ENCODE measurements around the gene NTF4.

The NTF4 gene

DNA sequence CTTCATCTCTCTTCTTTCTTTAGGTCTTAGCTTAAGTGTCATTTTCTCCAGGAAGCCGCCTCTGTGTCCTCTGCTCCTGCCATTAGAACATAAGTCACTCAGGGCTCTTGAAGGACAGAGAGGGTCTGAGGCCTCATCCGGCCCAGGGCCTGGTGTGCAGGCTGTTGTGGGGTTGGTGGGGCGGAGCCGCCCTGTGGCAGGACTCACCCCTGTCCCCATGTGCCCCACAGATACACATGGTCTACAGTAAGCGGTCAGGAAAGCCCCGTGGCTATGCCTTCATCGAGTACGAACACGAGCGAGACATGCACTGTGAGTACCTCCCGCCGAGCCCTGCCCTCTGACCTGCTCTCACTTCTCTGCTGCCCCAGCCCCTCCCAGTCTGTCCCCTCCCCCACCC, 36.5 kb upstream of the NTF4 start:
- no peak for DNase-seq
- TF ChIP-seq POLR2A (IDR thresholded peaks at IDR 0.05; ENCODE audit: low read length) (no peak), GATA1 (IDR thresholded peaks at IDR 0.05; ENCODE audit: low read depth, low read length) (no peak)

DNA sequence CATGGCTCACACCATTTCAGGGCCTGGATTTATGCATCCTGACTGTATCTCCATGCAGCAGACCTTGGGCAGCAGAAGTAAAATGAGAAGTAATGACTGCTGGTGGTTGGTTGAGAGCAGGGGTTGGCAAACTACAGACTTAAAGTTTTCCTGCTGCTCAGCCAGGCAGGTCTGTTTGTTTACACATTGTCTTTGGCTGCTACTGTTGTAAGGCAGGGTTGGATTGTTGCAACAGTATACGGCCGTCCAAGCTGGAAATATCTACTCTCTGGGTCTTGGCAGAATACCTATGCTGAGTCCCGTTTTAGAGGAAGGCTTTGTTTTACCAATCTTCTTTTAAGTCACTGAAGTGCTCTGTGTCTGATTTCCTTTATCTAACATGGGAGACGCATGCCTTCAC, 34.2 kb upstream of the NTF4 start:
- DNase-seq, result no peak
- TF ChIP-seq POLR2A (IDR thresholded peaks at IDR 0.05; ENCODE audit: low read length) (no peak), GATA1 (IDR thresholded peaks at IDR 0.05; ENCODE audit: low read depth, low read length) (no peak)

DNA sequence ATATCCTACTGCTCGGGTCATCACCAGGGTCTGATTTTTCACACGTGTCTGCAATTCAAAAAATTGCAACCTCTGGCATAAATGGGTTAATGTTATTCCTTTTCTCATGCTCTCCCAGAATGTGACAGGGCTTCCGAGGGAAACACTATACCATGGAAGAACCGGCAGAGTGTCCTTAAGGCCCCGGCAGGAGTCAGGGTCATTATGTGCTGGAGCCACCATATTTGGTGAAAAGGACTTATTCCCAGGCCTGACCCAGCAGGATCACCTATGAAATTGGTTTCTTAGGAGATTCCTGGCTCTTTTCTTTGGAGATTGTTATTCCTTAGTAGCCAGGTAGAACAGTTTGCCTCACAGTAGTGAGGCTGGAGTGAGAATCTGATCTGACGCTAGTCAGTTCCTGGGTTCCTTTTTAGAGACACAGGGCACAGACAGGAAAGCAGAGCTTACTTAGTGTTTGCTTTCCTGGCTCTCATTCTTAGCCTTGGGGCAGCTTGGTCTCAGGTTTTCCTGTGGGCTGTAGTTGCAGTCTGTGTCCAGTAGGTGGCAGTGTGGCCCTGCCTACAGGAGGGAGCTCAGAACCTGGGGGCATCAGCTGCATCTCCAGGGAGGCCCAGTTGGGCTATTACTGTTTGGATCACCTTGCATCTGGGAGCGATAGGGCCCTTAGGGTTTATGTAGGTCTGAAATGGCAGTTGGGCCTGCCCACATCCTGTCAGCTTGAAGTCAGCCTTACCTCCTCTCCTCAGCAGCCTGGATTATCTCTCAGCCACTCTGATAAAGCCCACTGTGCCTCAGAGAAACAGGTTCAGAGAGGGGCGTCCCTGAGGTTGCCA, 33.1 kb upstream of the NTF4 start:
- TF ChIP-seq POLR2A (IDR thresholded peaks at IDR 0.05; ENCODE audit: low read length), result no peak
- TF ChIP-seq GATA1 (IDR thresholded peaks at IDR 0.05; ENCODE audit: low read depth, low read length), result no peak
- peak; percentile 77 to 89 for DNase-seq

DNA sequence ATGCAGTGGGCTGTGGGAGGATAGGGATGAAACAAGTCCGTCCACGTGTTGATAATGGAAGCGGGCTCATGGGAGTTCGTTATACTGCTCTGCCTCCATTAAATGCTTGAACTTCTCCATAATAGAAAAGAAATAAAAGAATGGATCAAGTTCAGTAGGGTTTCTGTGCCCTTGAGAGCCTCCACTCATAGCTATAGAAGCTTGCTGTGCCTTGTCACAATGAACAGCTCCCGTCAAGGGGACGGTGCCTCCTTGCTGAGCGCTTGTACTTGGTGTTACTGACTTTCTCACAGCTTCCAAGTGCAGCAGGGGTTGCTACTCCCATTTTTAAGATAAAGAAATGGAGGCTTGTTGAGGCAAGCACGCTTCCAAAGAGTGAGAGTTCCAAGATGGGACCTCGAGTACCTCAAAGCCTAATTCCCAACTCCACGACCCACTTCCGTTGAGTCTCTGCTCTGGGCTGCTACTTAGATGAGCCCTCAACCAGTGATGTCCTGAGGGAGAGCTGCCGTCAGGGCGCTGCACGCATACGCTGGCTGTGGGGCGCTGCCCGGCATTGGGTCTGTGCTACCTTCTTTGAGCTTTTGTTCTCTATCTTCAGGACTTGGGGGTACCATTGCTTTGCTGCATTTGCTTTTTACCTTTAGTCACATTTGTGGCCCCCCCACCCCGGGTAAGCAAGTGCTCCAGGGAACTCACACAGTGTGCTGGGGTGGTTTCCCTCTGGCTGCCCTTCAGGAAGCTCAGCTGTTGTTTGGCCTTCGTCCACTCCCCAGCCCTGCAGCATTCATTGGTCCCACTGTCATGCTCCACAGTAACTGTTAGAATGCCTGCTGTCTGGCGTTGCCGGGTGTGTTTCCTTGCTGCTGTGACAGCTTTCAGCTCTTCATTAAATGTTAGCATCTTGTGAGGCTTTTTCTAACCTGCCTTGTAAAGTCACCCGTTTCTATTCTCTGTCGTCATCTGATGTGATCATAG, 30.2 kb upstream of the NTF4 start:
- TF ChIP-seq GATA1 (IDR thresholded peaks at IDR 0.05; ENCODE audit: low read depth, low read length), result no peak
- no peak for TF ChIP-seq POLR2A (IDR thresholded peaks at IDR 0.05; ENCODE audit: low read length)
- DNase-seq, result no peak

DNA sequence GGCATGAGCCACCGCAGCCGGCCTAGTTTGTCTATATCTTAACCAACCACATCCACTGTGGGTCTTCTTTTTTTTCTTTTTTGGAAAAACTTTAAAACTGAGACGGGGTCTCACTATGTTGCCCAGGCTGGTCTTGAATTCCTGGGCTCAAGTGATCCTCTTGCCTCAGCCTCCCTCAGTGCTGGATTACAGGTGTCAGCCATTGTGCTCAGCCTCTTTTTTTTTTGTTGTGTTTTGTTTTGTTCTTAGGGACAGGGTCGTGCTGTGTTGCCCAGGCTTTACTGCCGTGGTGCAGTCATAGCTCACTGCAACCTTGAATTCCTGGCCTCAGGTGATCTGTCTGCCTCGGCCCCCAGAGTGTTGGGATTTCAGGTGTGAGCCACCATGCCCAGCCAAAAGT, 28.1 kb upstream of the NTF4 start:
- TF ChIP-seq POLR2A (IDR thresholded peaks at IDR 0.05; ENCODE audit: low read length) (no peak), GATA1 (IDR thresholded peaks at IDR 0.05; ENCODE audit: low read depth, low read length) (no peak)

DNA sequence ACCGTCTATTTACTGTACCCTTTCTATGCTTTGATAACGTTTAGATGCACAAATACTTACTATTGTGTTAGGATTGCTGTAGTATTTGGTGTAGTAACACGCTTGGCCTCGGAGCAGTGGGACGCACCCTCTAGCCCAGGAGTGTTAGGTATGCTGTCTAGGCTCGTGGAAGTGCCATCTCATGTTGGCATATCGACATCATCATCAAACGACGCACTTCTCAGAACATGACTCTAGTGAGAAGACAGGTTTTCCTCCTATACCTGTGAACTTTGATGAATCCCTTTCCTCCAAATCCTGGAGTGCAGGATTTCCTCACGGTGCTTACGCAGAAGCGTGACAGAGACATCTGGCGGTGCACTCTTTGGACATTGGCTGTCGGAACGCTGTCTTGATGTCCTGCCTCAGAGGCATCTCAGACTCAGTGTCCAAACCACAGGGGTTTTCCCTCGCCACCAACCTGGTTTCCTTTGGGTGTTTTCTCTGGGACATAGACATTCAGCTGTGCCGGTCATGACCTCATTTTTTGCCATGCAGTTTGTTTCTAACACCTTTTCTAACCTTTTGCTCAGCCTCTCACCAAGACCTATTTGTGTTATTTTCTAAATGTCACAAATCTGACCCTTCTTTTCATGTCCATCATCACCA, 26.9 kb upstream of the NTF4 start:
- no peak for DNase-seq

More for the DNA sequence above, 28.1 kb upstream of the NTF4 start:
- no peak for DNase-seq

DNA sequence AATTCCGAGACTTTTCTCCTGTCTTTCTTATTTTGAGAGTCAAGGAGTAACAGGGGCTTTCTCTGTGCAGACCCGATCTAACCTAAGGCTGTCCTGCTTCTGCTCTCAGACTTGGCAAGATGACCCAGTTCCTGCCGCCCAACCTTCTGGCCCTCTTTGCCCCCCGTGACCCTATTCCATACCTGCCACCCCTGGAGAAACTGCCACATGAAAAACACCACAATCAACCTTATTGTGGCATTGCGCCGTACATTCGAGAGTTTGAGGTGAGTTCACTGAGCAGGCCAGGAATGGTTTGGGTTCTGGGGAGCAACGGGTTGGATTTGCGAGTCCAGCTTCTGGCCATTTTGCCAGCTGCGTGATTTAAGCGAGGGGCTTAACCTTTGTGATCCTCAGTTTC, 21.7 kb upstream of the NTF4 start:
- TF ChIP-seq GATA1 (IDR thresholded peaks at IDR 0.05; ENCODE audit: low read depth, low read length) (no peak), POLR2A (IDR thresholded peaks at IDR 0.05; ENCODE audit: low read length) (no peak)
- no peak for DNase-seq

More for the DNA sequence above, 26.9 kb upstream of the NTF4 start:
- TF ChIP-seq POLR2A (IDR thresholded peaks at IDR 0.05; ENCODE audit: low read length), result no peak
- no peak for TF ChIP-seq GATA1 (IDR thresholded peaks at IDR 0.05; ENCODE audit: low read depth, low read length)

DNA sequence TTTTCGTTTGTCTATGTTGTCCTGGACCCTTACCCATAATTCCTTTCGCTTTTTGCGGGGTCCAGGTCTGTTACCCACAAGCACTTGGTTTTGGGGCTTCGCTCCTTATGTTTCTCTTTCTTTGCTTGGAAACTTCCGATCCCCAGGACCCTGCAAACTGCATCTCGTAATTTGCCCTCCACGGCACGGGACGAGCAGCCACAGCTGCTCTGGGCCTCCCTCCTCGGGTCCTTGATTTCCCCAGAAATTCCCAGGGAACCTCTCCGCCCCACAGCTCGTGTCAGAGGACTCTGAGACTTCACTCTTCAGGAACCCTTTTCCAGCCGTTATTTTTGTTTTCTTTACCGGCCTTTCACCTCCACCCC, 21.2 kb upstream of the NTF4 start:
- DNase-seq, result no peak
- TF ChIP-seq POLR2A (IDR thresholded peaks at IDR 0.05; ENCODE audit: low read length) (no peak), GATA1 (IDR thresholded peaks at IDR 0.05; ENCODE audit: low read depth, low read length) (no peak)

DNA sequence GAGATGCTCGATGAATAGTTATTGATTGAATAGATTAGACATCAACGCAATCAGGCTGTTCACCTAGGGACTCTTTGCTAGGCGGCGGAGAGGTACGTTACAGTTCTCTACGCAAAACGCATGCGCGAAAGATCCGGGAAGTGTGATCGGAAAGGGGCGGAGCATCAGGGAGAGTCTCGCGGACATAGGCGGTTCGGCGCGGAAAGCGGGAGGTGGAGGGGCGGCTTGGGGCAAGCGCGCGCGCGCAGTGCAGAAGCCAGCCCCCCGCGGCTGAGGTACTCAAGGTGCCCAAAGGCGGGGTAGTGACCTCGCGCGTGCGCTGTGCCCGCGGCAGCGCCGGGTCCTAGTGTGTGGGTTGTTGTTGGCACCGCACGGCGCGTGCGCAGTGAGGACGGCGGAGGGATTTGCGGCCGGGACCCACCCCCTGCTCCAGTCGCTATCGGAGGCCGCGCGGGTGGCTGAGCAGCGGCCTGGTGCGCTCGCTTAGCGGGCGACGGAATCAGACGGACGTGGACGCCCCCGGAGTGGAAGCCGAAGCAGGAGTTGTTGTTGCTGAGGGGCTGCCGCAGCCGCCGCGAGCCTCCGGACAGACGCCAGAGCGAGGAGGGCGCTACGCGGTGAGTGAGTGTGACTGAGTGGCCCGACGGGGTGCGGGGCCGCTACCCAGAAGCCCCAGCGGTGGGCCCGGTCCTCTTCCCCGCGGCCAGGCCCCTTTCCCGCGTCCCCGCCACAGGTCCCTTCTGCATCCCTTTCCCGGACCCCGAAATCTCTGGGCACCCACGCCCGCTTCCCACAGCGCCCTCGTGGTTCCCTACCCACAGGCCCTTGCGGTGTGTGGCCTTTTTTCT, 20.6 kb upstream of the NTF4 start, which contains the start of gene SNRNP70:
SNRNP70 (plus strand) TSS at position 432 of the 848 bp plus-strand sequence. CDS start 964 bp downstream, outside the sequence.
- peak; percentile 99 for DNase-seq
- TF ChIP-seq GATA1 (IDR thresholded peaks at IDR 0.05; ENCODE audit: low read depth, low read length) (no peak), POLR2A (IDR thresholded peaks at IDR 0.05; ENCODE audit: low read length) (peak; percentile 96)

DNA sequence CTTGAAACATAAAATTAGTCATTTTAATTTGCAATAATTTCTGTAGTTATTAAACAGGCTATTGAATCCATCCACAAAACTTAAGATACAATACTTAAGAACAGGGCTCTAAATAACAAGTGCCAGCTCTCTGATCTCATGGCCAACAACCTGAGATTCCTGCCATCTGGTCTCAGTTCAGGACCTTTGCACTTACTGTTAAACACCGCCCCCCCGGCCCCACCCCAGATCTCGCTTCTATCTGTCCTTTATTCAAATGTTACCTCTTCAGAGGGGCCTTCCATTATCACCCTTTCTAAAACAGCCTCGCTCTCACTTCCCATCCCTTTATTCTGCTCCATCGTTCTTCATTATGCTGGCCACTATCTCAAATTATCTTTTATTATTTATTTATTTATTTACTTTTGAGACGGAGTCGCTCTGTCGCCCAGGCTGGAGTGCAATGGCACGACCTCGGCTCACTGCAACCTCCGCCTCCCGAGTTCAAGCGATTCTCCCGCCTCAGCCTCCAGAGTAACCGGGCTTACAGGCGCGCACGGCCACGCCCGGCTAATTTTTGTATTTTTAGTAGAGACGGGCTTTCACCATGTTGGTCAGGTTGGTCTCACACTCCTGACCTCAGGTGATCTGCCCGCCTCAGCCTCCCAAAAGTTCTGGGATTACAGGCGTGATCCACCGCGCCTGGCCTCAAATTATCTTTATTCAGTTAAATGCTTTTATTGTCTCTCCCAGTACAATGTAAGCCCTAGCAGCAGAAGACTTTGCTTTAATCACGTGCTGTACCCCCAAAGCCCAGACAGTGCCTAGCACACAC, 19.8 kb upstream of the NTF4 start:
- TF ChIP-seq GATA1 (IDR thresholded peaks at IDR 0.05; ENCODE audit: low read depth, low read length), result no peak
- no peak for TF ChIP-seq POLR2A (IDR thresholded peaks at IDR 0.05; ENCODE audit: low read length)
- no peak for DNase-seq

DNA sequence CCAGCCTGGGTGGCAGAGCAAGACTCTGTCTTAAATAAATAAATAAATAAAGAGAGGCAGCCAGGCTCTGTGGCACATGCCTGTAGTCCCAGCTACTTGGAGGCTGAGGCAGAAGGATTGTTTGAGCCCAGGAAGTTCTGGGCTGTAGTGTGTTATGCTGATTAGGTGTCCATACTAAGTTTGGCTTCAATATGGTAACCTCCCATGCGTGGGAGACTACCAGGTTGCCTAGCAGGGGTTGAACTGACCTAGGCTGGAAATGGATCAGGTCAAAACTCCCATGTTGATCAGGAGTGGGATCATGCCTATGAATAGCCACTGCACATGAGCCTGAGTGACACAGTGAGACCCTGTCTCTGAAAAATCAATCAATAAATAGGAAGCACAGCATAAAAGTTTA, 16.7 kb upstream of the NTF4 start:
- TF ChIP-seq POLR2A (IDR thresholded peaks at IDR 0.05; ENCODE audit: low read length) (no peak), GATA1 (IDR thresholded peaks at IDR 0.05; ENCODE audit: low read depth, low read length) (no peak)

DNA sequence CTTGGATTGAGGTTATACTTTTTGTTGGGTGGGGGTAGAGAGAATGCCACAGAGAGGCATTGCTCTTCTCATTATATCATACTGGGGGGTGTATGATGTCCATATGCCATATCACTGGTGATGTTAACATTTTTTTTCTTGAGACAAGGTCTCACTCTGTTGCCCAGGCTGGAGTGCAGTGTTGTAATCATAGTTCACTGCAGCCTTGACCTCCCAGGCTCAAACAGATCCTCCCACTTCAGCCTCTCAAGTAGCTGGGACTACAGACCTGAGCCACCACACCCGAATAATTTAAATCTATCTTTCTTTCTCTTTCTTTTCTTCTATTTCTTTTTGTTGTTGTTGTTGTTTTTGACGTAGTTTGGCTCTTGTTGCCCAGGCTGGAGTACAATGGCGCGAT, 15.8 kb upstream of the NTF4 start:
- no peak for TF ChIP-seq GATA1 (IDR thresholded peaks at IDR 0.05; ENCODE audit: low read depth, low read length)
- TF ChIP-seq POLR2A (IDR thresholded peaks at IDR 0.05; ENCODE audit: low read length), result no peak
- DNase-seq, result no peak

More for the DNA sequence above, 16.7 kb upstream of the NTF4 start:
- DNase-seq, result no peak

DNA sequence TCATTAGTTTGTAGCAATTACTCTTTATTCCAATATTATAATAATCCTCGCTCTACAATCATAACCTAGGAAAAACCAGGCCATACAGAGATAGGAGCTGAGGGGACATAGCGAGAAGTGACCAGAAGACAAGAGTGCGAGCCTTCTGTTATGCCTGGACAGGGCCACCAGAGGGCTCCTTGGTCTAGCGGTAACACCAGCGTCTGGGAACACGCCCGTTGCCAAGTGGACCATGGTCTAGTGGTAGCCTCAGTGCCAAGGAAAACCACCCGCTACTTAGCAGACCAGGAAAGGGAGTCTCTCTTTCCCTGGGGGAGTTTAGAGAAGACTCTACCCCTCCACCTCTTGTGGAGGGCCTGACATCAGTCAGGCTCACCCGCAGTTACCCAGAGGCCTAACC, 10.3 kb upstream of the NTF4 start:
- DNase-seq, result peak; percentile 42 to 52
